MCF 10A (cell line): ENCODE measurements around the gene RAB13. TPM values are rescaled to one million over a fixed set of nuclear protein-coding genes. Genes with fewer than 3 reads are reported as not detected.

ENCODE experiments used
- BruUV-seq: library from RNA; stranded (reverse); fragments of 400-500 nt; replicated peaks from 2 replicates; lab custom pipeline; 2021; lab: Mats Ljungman, UMichigan
- CTCF ChIA-PET: fragments of 300-600 bp; sonication (Branson Sonifier 250); formaldehyde crosslinking; extraction: SDS; loops from one replicate; lab custom pipeline; 2021; ENCODE audit warnings: antibody characterized with exemption, inconsistent platforms; lab: Yijun Ruan, JAX
- POLR2A ChIA-PET: fragments of 300-600, 350-650 bp; sonication (Branson Sonifier 250); formaldehyde crosslinking; extraction: SDS; loops from one replicate; lab custom pipeline; 2020; ENCODE audit warnings: antibody characterized with exemption, inconsistent platforms; lab: Yijun Ruan, JAX
- DNase-seq: peaks from one replicate; pipeline ENCODE4 v3.0.0-alpha.2; 2018; ENCODE audit not compliant: unreplicated experiment
- H3K27ac Mint-ChIP-seq: one replicate; pipeline ENCODE4 v1.8.0; 2022; ENCODE audit warnings: mild to moderate bottlenecking, low read depth, mixed read lengths; ENCODE audit not compliant: unreplicated experiment
- H3K27me3 Mint-ChIP-seq: one replicate; pipeline ENCODE4 v1.8.0; 2022; ENCODE audit warnings: mixed read lengths; ENCODE audit not compliant: insufficient read depth, unreplicated experiment
- H3K36me3 Mint-ChIP-seq: one replicate; pipeline ENCODE4 v1.8.0; 2022; ENCODE audit warnings: mild to moderate bottlenecking, moderate library complexity, mixed read lengths; ENCODE audit not compliant: insufficient read depth, unreplicated experiment
- H3K4me1 Mint-ChIP-seq: one replicate; pipeline ENCODE4 v1.8.0; 2022; ENCODE audit warnings: mixed read lengths; ENCODE audit not compliant: insufficient read depth, unreplicated experiment
- H3K4me3 Mint-ChIP-seq: one replicate; pipeline ENCODE4 v1.8.0; 2022; ENCODE audit warnings: mild to moderate bottlenecking, moderate library complexity, mixed read lengths; ENCODE audit not compliant: unreplicated experiment
- H3K9me3 Mint-ChIP-seq: one replicate; pipeline ENCODE4 v1.8.0; 2022; ENCODE audit warnings: mixed read lengths; ENCODE audit not compliant: unreplicated experiment
- CTCF ChIP-seq: fragments of 200-600 bp; IDR thresholded peaks from one replicate; pipeline ENCODE4 v1.8.0; 2022; ENCODE audit warnings: antibody characterized with exemption, mild to moderate bottlenecking; ENCODE audit not compliant: unreplicated experiment
- intact Hi-C: fragments of 100-400 bp; cut with micrococcal nuclease; formaldehyde crosslinking; loops from 2 replicates; pipeline ENCODE4 v1.14.1; 2022
- total RNA-seq: library from RNA; stranded (reverse); gene quantifications from 2 replicates; pipeline ENCODE4 v1.2.3, GENCODE V29; 2022

The RAB13 gene
- total RNA-seq, 1 experiment from 2014 or later: 71.6 TPM

- Mint-ChIP-seq H3K27me3 (no peaks in the 10 kb centered on the region), H3K4me3 (peak overlapping the region; percentile 73), H3K27ac (peak overlapping the region; percentile 72), H3K36me3 (peaks cover 54% of the 10 kb centered on the region), H3K4me1 (peaks cover 58% of the 10 kb centered on the region), H3K9me3 (no peaks in the 10 kb centered on the region)
- ChIA-PET CTCF (interaction anchor here (0.6 to 5.1 kb wide), 7 partner anchors 16 to 166 kb away, joined by 3 to 40 read pairs (median 3); partner anchors contain the start of genes DENND4B and RAB13), POLR2A (interaction anchor here (0.6 to 16.6 kb wide), 28 partner anchors 12 to 1009 kb away, joined by 3 to 647 read pairs (median 5); partner anchors contain the start of genes CHTOP, CRTC2, DENND4B and GATAD2B)
- BruUV-seq: no TSS peak
- intact Hi-C loops: loop anchor here (5.0 kb wide), 1 partner anchor 308 kb away; the partner anchor contains the start of gene HAX1
- TF ChIP-seq CTCF: no peak
- no peak for DNase-seq
Observed at GRCh38 chr1:153963850-153964331, 22.2 kb downstream of the RAB13 start.

GRCh38 chr1:153963030-153963849 lies 22.9 kb downstream of the RAB13 start, which contains the start of gene SLC39A1:
SLC39A1 (minus strand) TSS chr1:153963537; CDS start chr1:153962715, 822 bp downstream.
- Mint-ChIP-seq H3K9me3 (no peaks in the 10 kb centered on the region), H3K27me3 (no peaks in the 10 kb centered on the region), H3K36me3 (peaks cover 57% of the 10 kb centered on the region), H3K4me3 (peak within 1 kb of the TSS; percentile 73), H3K27ac (peak within 1 kb of the TSS; percentile 72), H3K4me1 (peaks cover 58% of the 10 kb centered on the region)
- DNase-seq: peak; percentile 99
- no peak for TF ChIP-seq CTCF
- intact Hi-C loops: loop anchor here (5.0 kb wide), 1 partner anchor 309 kb away; the partner anchor contains the start of gene HAX1
- POLR2A ChIA-PET: interaction anchor here (0.5 to 16.6 kb wide), 43 partner anchors 12 to 1172 kb away, joined by 3 to 647 read pairs (median 4); partner anchors contain the start of genes CHTOP, CRTC2, DENND4B and GATAD2B
- TSS peak; percentile 22 for BruUV-seq
- CTCF ChIA-PET: interaction anchor here (0.5 to 5.1 kb wide), 13 partner anchors 11 to 165 kb away, joined by 3 to 40 read pairs (median 4); partner anchors contain the start of genes DENND4B, JTB and RAB13

DNA sequence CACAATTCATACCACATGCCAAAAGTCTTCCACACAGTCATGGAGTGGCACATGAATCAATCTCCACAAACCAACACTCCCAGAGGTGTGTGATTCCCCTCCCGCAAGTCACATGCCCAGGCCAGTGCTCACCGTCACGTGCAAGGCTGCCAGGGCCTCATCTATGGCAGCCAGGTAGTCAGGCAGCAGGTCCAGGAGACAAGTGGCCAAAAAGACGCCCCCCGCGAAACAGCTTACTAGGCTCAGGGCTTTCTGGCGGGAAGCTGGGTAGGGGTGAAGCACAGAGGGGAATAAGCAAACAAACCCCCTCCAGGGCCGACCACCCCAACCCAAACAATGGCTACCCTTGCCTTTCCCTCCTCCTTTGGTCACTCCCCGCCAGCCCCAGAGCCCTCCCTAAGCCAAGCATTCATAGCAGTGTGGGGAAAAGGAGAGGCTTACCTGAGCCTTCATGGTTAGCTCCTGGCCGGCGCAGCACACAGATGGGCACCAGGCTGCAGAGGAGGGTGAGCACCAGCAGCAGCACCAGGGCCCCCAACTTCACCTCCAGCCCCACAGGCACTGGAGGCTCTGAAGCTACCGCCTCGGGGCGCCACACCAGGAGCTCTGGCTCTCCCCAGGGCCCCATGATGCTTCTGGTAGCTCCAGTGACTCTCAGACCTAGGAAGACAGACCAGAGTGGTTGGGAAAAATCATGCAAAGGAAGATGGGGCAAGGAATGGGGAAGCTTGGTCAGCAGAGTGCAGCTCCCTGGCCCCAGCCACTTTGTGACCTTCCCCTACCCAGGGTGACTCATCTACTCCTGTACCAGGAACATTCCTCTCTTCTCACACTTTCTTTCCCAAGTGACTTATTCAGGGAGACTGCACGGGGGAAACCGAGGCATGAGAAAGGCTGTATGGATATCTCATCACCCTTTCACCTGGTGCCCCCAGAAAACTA lies 23.8 kb downstream of the RAB13 start:
- Mint-ChIP-seq H3K4me1 (peaks cover 55% of the 10 kb centered on the region), H3K27me3 (no peaks in the 10 kb centered on the region), H3K27ac (peak overlapping the region; percentile 72), H3K4me3 (peak overlapping the region; percentile 73), H3K36me3 (peaks cover 51% of the 10 kb centered on the region), H3K9me3 (no peaks in the 10 kb centered on the region)
- DNase-seq: peak; percentile 72
- ChIA-PET POLR2A (interaction anchor here (0.6 to 16.6 kb wide), 34 partner anchors 11 to 1173 kb away, joined by 3 to 647 read pairs (median 5); partner anchors contain the start of genes CHTOP, CRTC2, DENND4B and GATAD2B), CTCF (interaction anchor here (0.5 to 5.1 kb wide), 14 partner anchors 8 to 258 kb away, joined by 3 to 40 read pairs (median 4); partner anchors contain the start of genes DENND4B, JTB, RAB13 and TPM3)
- no peak for TF ChIP-seq CTCF
- no TSS peak for BruUV-seq
- intact Hi-C loops: loop anchor here (5.0 kb wide), 1 partner anchor 310 kb away; the partner anchor contains the start of gene HAX1
